Measurements from ENCODE around the gene GPBP1.
A peak's percentile ranks its signal among the peaks of the same experiment; 100 is the strongest.
"Not testable (repeated sequence)": the region's sequence is repeated elsewhere in the genome, so short reads cannot be mapped to it uniquely, and the experiment has no call there.

GPBP1 gene

DNA sequence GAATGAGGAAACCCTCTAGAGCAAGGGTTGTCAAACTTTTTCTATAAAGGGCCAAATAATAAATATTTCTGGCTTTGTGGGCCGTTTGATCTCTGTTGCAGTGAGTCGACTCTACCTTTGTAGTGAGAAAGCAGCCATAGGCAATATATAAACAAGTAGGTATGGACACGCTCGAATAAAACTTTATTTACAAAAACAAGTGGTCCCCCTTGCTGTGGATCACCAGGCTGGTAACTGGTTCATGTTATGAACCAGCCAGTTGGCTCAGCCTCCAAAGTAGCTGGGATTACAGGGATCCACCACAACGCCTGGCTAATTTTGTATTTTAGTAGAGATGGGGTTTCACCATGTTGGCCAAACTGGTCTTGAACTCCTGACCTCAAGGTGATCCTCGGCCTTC lies 118.5 kb downstream of the GPBP1 start:
- no peak for DNase-seq

DNA sequence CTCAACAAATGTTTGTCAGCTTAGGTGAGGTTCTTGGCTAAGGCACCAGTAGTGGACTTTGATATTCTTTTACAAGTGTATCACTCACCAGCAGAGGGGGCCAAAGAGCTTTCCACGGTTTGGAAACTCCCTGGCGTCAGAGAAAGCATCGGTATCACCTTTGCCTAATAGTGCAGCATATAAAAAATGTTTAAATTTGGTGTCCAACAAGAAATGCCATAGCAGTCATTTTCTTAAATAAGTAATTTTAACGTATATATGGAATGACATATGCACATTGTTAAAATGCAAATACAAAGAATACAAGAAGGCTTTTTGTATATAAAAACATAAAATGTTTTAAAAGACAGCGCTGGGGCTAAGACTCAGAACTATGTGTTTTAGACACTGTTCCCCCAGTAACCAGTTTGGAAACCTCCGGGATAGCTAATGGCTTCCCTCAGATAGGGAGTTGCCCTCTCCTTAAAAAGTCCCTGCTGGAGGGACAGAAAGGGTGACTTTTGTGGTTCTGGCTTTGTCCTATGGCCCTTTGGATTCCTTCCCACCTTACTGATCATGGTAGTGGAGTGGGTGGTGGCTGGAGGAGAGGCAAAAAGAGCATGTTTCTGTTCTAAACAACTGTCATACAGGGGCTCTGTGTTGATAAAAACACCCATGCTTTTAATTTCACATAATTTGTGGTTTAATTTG lies 124.6 kb downstream of the GPBP1 start:
- peak; percentile 46 to 95 for DNase-seq

DNA sequence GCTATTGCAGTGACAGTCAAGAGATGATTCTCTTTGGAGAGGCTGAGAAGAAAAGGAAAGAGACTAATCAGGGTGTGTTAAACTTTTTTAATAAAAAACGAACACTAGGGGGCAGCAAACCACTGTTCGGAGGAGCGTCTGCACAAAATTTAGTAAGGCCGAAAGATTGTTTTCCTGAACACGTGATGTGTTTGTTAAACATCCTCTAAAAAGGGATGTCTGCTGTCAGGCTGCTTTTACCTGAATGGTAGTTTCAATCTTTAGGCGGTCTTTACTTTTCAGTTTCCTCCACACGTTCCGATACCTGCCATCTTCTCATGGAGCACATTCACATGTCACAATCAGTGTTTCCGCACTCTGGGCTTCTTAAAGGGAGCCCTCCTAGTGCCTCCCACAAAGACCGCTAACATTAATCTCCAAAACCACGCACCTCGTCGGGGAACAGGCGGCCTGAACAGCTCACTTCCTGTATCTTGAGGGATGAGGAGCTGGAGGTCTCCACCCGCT lies 125.2 kb downstream of the GPBP1 start:
- DNase-seq = peak; percentile 54 to 94

DNA sequence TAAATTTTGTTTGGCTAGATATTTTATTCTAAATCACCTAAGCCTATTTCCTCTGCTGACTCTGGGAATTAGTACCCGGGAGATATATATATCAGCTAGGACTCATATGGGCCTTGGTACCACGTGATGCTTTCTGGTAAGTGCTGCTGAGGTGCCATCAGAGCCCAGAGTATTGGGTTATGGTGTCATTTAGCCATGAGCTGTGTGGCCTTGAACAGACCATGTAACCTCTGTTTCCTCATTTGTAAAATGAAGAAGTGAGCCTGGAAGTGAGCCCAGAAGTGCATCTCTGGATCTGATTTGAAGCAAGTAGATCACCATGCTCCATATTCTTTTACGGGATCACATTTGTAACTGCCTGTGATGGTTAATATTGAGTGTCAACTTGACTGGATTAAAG lies 126.1 kb downstream of the GPBP1 start:
- peak; percentile 23 to 26 for DNase-seq

DNA sequence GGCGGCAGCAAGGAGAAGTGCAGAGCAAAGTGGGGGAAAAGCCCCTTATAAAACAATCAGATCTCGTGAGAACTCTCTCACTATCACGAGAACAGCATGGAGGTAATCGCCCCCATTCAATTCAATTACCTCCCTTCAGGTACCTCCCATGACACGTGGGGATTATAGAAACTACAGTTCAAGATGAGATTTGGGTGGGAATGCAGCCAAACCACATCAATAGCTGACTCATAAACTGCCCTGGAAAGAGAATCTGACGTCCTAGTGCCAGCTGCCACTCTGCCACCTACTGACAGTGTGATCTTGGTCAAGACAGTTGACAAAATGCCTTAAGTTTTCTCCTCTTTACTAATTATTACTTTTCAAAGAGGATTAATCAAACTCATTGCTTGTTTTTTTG lies 128.3 kb downstream of the GPBP1 start:
- DNase-seq = no peak

DNA sequence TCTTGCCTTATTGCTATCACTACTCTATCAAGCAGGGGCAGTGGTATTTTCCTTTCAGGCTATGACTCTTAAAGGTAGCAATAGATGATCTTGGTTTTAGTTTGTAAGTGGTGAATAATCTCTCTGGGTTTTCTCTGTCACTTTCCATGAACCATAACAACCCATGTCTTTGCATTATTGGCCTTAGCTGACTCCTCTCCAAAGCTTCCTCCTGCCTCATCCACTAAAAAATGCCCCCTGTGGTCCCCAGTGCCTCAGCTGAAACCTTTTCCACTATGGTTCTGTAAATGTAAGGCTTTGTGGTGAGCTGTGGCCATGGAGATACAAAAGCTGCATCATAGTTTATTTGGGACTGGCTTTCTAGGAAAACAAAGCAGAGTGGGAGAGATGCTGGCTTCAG lies 128.8 kb downstream of the GPBP1 start:
- no peak for DNase-seq

GRCh38 chr5:57303985-57304384 lies 130.1 kb downstream of the GPBP1 start:
- DNase-seq = no peak

GRCh38 chr5:57304931-57305330 lies 131.1 kb downstream of the GPBP1 start:
- DNase-seq = no peak

GRCh38 chr5:57306359-57306758 lies 132.5 kb downstream of the GPBP1 start:
- no peak for DNase-seq

DNA sequence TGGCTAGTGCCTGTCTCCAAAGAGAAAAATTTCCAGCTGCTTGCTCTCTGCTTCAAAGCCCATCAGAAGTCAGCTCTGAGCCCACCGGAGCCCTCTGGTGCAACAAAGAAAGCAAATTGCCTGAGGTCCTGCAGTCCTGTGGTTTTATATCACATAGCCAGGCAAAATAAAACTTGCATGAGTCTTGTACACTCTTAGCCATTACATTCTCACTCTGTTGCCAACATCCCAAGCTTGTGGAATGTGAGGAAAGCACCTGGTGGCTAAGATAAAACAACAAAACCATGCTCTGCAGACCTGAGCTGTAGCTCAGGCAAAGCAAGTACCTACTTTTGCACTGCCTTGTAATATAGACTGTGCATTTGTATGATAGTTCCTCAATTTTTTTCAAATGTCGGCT lies 133.7 kb downstream of the GPBP1 start:
- no peak for DNase-seq

GRCh38 chr5:57309022-57309421 lies 135.2 kb downstream of the GPBP1 start:
- DNase-seq = not testable (repeated sequence)

DNA sequence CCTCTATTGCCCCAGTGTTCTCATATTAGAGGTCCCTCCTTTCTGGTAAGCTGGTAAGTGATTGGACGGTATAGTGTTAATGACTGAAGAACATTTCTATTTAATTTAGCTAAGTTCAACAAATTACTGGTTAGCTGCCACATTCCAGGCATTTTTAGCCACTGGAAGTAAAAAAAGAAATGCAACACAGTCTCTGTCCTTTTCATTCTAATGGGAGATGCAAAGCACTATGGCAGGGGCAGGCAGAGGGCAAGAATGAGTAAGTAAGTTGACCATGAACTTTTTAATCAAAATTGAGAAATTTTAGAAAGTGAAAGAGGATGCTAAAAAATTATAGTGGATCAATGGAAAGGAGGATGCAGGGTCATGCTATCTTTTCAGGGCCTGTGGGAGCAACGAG lies 137.4 kb downstream of the GPBP1 start:
- no peak for DNase-seq

GRCh38 chr5:57311921-57312735 lies 138.3 kb downstream of the GPBP1 start:
- DNase-seq = no peak

DNA sequence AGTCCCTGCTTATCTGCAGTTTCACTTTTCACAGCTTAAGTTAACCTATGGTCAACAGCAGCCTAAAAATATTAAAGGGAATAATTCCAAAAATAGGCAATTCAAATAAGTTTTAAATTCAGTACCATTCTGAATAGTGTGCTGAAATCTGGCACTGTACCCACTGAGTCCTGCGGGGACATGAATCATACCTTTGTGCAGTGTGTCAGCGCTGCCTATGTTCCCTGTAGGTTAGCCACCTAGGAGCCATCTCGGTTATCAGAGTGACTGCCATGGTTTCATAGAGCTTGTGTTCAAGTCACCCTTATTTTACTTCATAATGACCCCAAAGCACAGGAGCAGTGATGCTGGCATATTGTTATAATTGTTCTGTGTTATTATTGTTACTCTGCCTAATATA lies 139.9 kb downstream of the GPBP1 start:
- DNase-seq = no peak

All from inflammatory macrophage treated with lipopolysaccharide for 1 hour (primary cell).